Measurements from ENCODE around the gene SCTR.
A peak's percentile ranks its signal among the peaks of the same experiment; 100 is the strongest.

Gene SCTR

GRCh38 chr2:119523952-119524694, at the start of gene SCTR:
TSS of gene SCTR (minus strand) at chr2:119524483. CDS start at chr2:119524226, 257 bp downstream.
- DNase-seq = no peak

DNA sequence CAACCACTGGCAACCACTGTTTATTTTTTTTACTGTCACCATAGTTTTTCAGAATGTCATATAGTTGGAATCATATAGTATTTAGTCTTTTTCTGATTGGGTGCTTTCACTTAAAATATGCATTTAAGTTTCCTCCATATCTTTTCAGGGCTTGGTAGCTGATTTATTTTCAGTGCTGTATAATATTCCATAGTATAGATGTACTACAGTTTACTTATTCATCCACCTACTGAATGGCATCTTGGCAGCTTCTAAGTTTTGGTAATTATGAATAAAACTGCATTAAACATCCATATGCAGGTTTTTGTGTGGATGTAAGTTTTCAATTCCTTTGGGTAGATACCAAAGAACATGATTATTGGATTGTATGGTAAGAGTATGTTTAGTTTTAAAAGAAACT, 43.0 kb upstream of the SCTR start:
- DNase-seq = no peak

GRCh38 chr2:119565481-119565880, 41.2 kb upstream of the SCTR start:
- no peak for DNase-seq

DNA sequence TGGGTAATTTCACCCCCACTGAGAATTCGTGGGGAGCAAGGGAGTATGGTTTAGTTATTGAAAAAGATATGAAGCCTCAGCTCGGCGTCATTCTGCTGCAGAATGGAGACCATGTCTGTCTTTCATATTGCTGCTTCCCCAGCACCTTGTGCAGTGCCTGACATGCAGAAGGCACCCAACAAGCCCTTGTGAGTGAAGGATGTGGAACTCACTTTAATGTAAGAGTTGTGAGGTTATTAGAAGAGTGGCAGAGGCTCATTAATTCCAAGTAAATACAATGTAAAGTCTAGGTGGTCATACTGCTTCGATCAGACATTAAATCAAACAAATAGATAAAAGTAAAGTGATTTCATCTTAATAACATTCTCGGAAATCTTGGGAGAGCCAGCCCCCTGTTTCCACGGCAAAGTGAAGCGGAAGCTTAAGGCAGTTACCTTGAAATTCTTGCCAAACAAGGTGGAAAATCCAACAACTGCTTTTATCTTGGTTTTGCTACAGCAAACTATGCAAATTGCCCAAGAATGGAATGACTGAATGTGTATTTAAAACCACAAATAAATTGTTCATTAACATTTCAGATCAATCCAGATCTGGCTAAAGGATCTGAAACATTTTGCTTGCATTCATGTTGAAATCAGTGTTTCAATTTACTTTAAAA, 29.5 kb upstream of the SCTR start:
- no peak for DNase-seq

- no peak for DNase-seq
Measured at GRCh38 chr2:119552902-119553301, 28.6 kb upstream of the SCTR start.

GRCh38 chr2:119550856-119551255, 26.6 kb upstream of the SCTR start:
- no peak for DNase-seq

GRCh38 chr2:119550346-119550745, 26.1 kb upstream of the SCTR start:
- DNase-seq = no peak

- DNase-seq = no peak
Measured at GRCh38 chr2:119549241-119549640, 25.0 kb upstream of the SCTR start.

- no peak for DNase-seq
Measured at GRCh38 chr2:119548516-119549120, 24.3 kb upstream of the SCTR start.

DNA sequence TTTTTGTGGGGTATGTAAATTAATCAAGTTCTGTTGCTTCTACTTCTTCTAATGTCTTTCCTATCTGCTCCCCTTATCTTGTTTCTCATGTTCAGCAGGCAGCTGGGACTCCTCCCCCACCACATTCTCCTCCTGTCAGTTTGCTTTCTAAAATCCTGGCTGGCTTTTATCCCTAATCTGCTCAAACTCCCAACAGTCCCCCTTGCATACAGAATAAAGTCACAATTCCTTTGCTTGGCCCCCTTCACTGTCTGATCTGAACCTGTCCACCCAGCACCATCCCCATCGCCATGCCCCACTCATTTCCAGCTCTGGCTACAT, 22.1 kb upstream of the SCTR start:
- DNase-seq = no peak

- DNase-seq = no peak
Measured at GRCh38 chr2:119545754-119546446, 21.6 kb upstream of the SCTR start.

GRCh38 chr2:119544939-119545475, 20.7 kb upstream of the SCTR start:
- no peak for DNase-seq

DNA sequence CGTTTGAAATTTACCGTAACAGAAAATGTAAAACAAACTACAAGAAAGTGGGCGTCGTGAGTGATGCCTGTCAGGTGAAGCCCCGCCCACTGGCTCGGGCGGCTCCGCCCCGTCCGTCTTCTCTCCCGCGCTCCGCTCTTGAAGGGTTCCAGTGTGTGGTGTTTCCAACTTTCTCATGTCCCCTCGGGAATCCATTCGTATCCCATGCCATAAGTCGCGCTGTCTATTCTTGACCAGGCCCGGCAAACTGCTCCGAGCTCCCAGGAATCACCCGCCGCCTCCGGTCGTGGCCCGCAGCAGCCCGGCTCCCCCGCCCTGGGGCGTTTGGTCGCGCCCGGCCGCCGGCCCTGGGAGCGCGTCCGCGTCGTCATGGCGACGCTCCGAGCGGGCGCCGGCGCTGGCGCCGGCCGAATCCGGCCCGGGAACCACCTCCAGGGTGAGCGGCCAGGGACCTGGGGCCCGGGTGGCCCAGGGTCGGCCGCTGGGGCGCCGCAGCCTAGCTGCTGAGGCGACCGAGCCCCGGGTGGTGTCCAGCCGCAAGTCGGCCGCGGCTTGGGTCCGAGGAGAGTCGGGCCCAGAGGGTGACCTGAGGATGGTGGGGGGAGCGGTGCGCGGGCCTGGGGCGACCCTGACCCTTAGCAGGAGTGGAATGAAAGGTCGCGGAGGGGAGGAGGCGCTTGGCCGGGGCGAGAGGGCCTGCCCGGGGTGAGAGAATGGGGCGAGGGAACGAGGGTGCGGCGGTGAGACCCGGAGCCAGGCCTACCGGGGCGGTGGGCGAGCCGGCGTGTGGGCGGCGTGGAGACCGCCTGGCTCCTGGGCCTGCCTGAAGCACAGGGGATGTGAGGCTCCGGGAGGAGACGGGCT, 20.0 kb upstream of the SCTR start, which contains the start of gene CFAP221:
Gene CFAP221, plus strand, starts transcription at position 375 of the 864 bp plus-strand sequence. CDS start 1,683 bp downstream, outside the sequence.
- DNase-seq = peak; percentile 9

GRCh38 chr2:119541476-119541875, 17.2 kb upstream of the SCTR start:
- DNase-seq = no peak

- no peak for DNase-seq
Measured at GRCh38 chr2:119537792-119538191, 13.5 kb upstream of the SCTR start.

DNA sequence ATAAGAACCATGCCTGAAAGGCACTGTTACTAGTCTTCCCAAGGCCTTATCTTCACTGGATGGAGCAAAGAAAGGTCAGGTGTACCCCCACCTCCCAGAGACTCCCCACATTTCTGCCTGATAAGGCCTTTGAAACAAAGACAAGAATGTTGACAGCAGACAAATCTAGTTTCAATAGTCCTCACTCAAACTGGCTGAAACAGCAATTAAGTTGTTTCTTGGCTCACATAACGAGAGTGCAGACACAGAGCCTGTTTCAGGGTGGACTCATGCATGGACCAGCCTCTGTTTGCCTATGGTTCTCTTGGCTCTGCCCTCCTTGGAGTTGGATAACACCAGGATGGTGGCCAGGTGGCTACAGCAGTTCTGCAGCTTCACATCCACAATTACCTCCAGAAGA, 12.4 kb upstream of the SCTR start:
- DNase-seq = no peak

DNA sequence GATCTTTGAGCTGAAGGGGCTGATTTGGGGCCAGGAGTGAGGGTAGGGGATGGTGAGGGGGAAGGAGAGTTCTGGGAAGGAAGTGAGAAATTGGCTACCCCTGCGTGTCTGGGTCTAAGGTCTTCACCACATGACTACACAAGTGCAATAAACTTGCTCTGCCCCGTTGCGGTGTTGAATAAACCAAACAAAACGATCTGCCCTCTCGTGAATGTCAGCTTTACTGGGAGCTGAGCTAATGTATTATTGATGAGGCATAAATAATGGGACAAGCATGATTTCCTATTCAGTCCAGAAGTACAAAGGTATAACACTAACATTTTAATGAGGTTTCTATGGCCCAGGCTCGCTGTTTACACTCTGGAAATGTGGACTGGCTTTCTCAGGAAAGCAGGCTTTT, 11.9 kb upstream of the SCTR start:
- DNase-seq = no peak

DNA sequence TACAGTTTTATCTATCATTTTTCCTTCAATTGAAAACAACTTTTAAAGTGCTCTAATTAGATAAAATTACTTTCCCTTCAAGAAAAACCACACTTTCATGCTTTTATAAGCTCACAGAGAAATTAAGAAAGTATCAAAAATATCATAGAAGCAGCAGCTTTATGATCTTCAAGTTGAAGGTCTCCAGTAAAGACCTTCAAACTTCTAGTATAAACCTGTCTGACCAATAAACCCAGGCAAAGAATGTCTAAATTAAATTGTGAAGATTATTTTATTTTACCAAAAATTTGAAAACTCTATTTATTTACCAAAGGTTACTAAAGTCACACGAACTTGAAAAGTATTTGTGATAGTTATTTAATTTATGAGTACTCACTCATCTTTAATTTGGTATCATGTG, 9.3 kb upstream of the SCTR start:
- DNase-seq = no peak

DNA sequence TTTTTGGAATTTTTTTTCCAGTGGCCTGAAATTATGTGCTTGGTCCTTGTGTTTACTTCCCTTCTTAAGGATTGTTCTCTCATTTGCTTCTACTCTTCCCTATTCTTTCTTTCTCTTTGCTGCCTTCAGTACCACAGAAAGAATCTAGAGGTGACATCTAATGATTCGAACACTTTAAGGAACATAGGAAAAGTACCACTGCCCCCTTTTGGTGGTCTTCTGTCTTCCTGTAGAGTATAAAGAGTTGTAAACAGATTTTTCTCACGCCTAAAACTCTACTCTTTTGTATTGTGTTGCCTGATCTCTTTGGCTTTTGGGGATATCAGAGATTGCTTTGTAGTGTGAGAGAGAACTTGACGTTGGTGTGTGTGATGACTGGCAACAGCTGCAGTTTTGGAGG, 7.0 kb upstream of the SCTR start:
- no peak for DNase-seq

- no peak for DNase-seq
Measured at GRCh38 chr2:119527999-119528398, 3.7 kb upstream of the SCTR start.

DNA sequence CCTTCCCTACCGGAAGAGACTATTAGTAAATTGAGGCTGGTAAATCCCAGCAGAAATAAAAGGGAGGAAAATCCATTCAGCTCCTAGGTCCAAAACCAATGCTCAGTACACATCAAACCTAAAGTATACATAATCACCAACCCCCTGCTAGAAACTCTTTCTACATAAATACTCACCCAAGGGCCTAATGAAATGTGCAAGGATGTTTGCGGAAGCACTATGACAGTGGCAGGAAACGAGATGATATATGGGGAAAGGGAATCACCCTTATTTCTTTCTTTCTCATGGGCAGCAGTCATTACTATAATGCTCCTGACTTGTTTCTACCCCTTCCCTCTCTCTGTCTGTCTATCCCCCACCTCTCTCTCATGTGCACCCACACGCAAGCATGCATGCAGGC, 1.3 kb upstream of the SCTR start:
- DNase-seq = no peak

- no peak for DNase-seq
Measured at GRCh38 chr2:119523383-119523951, 816 bp downstream of the SCTR start.
